Astrocyte of the cerebellum (primary cell): Measurements from ENCODE around the gene GAS2L2.

Experiments used
- DNase-seq: peaks from one replicate; pipeline ENCODE4 v3.0.0-alpha.2; 2011; ENCODE audit warnings: low read depth
- H3K4me3 ChIP-seq: 2 replicates; pipeline ENCODE4 v1.5.1; 2011; ENCODE audit warnings: mild to moderate bottlenecking, low read depth, low read length, moderate library complexity
- CTCF ChIP-seq: IDR thresholded peaks from 2 replicates; pipeline ENCODE4 v1.5.1; 2012; ENCODE audit warnings: low read length, low read depth, moderate library complexity, mild to moderate bottlenecking; ENCODE audit errors: missing control alignments
- in situ Hi-C: cut with HindIII; loops from 2 replicates; pipeline ENCODE4 v1.10.0; 2017; ENCODE audit warnings: low sequenced_read_pairs

Gene GAS2L2

GRCh38 chr17:35742896-35743477 lies 10.1 kb downstream of the GAS2L2 start:
- no peak overlapping the region for H3K4me3 ChIP-seq

GRCh38 chr17:35742496-35742895 lies 10.5 kb downstream of the GAS2L2 start:
- no peak for TF ChIP-seq CTCF
- H3K4me3 ChIP-seq, result no peak overlapping the region
- DNase-seq, result no peak
- in situ Hi-C loops, result no loop called here

More at GRCh38 chr17:35742896-35743477, 10.1 kb downstream of the GAS2L2 start:
- in situ Hi-C loops, result no loop called here
- no peak for TF ChIP-seq CTCF
- no peak for DNase-seq

- no peak overlapping the region for H3K4me3 ChIP-seq
- in situ Hi-C loops, result no loop called here
- TF ChIP-seq CTCF, result no peak
- no peak for DNase-seq
These were observed 11.8 kb downstream of the GAS2L2 start for GRCh38 chr17:35740997-35741931.

GRCh38 chr17:35740216-35740615 lies 12.8 kb downstream of the GAS2L2 start:
- no peak overlapping the region for H3K4me3 ChIP-seq
- DNase-seq, result no peak
- no peak for TF ChIP-seq CTCF
- in situ Hi-C loops, result no loop called here

- H3K4me3 ChIP-seq, result no peak overlapping the region
- TF ChIP-seq CTCF, result no peak
- in situ Hi-C loops, result no loop called here
- DNase-seq, result no peak
These were observed 14.4 kb downstream of the GAS2L2 start for GRCh38 chr17:35738519-35739133.

GRCh38 chr17:35736236-35736635 lies 16.8 kb downstream of the GAS2L2 start:
- no peak for DNase-seq
- no peak overlapping the region for H3K4me3 ChIP-seq
- in situ Hi-C loops, result no loop called here
- TF ChIP-seq CTCF, result no peak
